IMR-90 (cell line): Measurements from ENCODE around the gene CST9.

Source experiments
- BHLHE40 ChIP-seq: fragments of 150-350 bp; IDR thresholded peaks from 2 replicates; pipeline ENCODE4 v1.6.1; 2016; ENCODE audit warnings: mild to moderate bottlenecking, low read depth, low read length
- CEBPB ChIP-seq: IDR thresholded peaks from 2 replicates; pipeline ENCODE4 v1.6.1; 2012; ENCODE audit warnings: low read depth, low read length, improper control_type of control experiment
- MXI1 ChIP-seq: IDR thresholded peaks from 2 replicates; pipeline ENCODE4 v1.6.1; 2012; ENCODE audit warnings: low read depth, mild to moderate bottlenecking, low read length, moderate library complexity, borderline replicate concordance
- POLR2A ChIP-seq: IDR thresholded peaks from 2 replicates; pipeline ENCODE4 v1.6.1; 2012; ENCODE audit warnings: mild to moderate bottlenecking, low read depth, low read length
- RAD21 ChIP-seq: IDR thresholded peaks from 2 replicates; pipeline ENCODE4 v1.6.1; 2012; ENCODE audit warnings: low read length, improper control_type of control experiment
- RCOR1 ChIP-seq: IDR thresholded peaks from 2 replicates; pipeline ENCODE4 v1.6.1; 2012; ENCODE audit warnings: mild to moderate bottlenecking, low read length, improper control_type of control experiment; ENCODE audit not compliant: insufficient replicate concordance
- RFX5 ChIP-seq: IDR thresholded peaks from 2 replicates; pipeline ENCODE4 v1.8.0; 2012; ENCODE audit warnings: low read depth, mild to moderate bottlenecking, low read length, moderate library complexity
- SMC3 ChIP-seq: fragments of 150-350 bp; IDR thresholded peaks from 2 replicates; pipeline ENCODE4 v1.6.1; 2016; ENCODE audit warnings: low read depth, mild to moderate bottlenecking, antibody characterized with exemption, low read length, moderate library complexity
- TF ChIP-seq, protein P1 (sequence below): conservative IDR thresholded peaks from 2 replicates; pipeline ENCODE4 v1.5.1; 2012; ENCODE audit warnings: mild to moderate bottlenecking, low read depth, low read length, improper control_type of control experiment
- TF ChIP-seq, protein P2 (sequence below): fragments of 150-350 bp; IDR thresholded peaks from 2 replicates; pipeline ENCODE4 v1.6.1; 2016; ENCODE audit warnings: low read depth, mild to moderate bottlenecking, low read length, moderate library complexity, borderline replicate concordance

DNA sequence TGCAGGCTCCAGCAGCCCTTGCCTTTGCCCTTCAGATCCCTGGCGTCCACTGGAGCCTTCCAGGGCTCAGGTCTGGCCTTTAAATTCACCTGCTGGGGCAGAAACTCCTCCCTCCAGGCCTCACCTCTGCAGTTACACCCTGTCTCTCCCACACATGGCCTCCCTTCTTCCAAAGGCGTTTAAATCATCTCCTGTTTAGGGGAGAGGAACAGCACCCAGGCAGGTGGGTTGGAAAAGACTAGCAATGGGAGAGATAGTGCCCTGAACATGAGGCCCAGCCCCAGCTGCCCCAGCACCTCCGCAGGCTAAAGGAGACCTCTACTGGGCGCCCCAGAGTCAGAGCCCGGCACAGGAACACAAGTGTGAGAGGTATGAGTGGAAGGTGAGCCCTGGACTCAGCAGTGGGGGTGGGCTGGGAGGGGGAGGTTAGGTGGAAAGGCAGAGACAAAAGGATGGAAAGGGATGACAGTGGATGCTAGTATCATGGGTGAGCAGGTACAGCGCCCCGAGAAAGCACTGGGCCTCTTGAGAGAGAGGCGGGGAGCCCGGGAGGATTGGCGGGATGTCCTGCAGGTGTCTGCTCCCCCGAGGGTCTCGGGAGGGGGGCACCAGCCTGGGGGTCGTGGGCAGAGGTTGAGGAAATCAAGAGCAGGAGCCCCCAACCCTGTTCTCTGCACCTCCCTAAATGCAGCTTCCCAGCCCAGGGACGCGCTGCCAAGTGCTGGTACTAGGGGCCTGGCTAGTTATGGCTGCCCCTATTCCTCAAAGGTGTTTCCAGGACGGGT lies at the start of gene CST9:
- no peak for TF ChIP-seq RAD21
- TF ChIP-seq, protein P1, sequence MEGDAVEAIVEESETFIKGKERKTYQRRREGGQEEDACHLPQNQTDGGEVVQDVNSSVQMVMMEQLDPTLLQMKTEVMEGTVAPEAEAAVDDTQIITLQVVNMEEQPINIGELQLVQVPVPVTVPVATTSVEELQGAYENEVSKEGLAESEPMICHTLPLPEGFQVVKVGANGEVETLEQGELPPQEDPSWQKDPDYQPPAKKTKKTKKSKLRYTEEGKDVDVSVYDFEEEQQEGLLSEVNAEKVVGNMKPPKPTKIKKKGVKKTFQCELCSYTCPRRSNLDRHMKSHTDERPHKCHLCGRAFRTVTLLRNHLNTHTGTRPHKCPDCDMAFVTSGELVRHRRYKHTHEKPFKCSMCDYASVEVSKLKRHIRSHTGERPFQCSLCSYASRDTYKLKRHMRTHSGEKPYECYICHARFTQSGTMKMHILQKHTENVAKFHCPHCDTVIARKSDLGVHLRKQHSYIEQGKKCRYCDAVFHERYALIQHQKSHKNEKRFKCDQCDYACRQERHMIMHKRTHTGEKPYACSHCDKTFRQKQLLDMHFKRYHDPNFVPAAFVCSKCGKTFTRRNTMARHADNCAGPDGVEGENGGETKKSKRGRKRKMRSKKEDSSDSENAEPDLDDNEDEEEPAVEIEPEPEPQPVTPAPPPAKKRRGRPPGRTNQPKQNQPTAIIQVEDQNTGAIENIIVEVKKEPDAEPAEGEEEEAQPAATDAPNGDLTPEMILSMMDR: no peak
- TF ChIP-seq, protein P2, sequence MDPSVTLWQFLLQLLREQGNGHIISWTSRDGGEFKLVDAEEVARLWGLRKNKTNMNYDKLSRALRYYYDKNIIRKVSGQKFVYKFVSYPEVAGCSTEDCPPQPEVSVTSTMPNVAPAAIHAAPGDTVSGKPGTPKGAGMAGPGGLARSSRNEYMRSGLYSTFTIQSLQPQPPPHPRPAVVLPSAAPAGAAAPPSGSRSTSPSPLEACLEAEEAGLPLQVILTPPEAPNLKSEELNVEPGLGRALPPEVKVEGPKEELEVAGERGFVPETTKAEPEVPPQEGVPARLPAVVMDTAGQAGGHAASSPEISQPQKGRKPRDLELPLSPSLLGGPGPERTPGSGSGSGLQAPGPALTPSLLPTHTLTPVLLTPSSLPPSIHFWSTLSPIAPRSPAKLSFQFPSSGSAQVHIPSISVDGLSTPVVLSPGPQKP: no peak
- no peak for TF ChIP-seq POLR2A
- no peak for TF ChIP-seq CEBPB
- no peak for TF ChIP-seq MXI1
- no peak for TF ChIP-seq RCOR1
- TF ChIP-seq BHLHE40: no peak
- TF ChIP-seq SMC3: no peak
- no peak for TF ChIP-seq RFX5
